ENCODE measurements around the gene GMDS.

Gene GMDS

DNA sequence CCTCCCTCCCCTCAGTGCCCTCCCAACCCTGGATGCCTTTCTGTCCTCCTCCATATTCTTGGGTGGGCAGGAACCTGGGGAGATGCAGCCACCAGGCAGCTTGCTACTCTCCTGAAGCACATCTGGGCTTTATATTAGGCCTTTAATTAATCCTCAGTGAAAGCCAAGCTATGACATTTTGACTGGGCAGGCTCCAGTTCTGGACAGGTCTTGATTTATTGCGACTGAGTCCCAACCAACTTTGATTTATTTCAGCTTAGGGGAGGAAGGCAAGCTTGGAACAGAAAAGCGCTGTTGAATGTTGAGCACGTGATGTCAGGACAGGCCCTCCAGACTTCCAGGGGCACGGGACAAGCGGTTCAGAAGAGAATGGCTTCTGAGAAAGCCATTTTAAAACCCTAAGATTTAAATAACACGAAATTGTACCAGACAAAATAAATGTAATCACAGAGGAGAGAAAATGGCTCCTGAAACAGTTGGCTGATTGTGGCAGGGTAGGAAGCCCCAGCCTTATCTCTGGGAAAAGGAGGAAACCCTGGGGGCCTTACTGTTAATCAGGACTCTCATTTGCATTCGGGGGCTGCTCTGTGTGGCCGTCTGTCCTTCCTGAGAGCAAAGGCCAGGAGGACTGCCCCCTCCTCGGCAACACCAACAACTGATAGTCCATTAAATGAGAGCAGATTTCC lies 341.5 kb downstream of the GMDS start:
- H3K36me3 ChIP-seq (ENCODE audit: insufficient read depth, low read length), result no peaks in the 10 kb centered on the region
- no peaks in the 10 kb centered on the region for H4K20me1 ChIP-seq (ENCODE audit: insufficient read depth, low read length)
- no peaks in the 10 kb centered on the region for H3K79me2 ChIP-seq (ENCODE audit: insufficient read depth, low read length)
- no peaks in the 10 kb centered on the region for H3K27me3 ChIP-seq (ENCODE audit: insufficient read depth, low read length, poor library complexity)
- no peak overlapping the region for H3K4me3 ChIP-seq (ENCODE audit: low read depth in 1 of 2, low read length in 2 of 2)
- no peak for DNase-seq
- TF ChIP-seq, protein P1, sequence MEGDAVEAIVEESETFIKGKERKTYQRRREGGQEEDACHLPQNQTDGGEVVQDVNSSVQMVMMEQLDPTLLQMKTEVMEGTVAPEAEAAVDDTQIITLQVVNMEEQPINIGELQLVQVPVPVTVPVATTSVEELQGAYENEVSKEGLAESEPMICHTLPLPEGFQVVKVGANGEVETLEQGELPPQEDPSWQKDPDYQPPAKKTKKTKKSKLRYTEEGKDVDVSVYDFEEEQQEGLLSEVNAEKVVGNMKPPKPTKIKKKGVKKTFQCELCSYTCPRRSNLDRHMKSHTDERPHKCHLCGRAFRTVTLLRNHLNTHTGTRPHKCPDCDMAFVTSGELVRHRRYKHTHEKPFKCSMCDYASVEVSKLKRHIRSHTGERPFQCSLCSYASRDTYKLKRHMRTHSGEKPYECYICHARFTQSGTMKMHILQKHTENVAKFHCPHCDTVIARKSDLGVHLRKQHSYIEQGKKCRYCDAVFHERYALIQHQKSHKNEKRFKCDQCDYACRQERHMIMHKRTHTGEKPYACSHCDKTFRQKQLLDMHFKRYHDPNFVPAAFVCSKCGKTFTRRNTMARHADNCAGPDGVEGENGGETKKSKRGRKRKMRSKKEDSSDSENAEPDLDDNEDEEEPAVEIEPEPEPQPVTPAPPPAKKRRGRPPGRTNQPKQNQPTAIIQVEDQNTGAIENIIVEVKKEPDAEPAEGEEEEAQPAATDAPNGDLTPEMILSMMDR (IDR thresholded peaks at IDR 0.05; ENCODE audit: borderline replicate concordance, extremely low read depth, low read length, poor library complexity, severe bottlenecking), result no peak
- TF ChIP-seq EZH2 (IDR thresholded peaks at IDR 0.05; ENCODE audit: borderline replicate concordance, low read depth, low read length, severe bottlenecking), result no peak
- no peak overlapping the region for H3K9ac ChIP-seq (ENCODE audit: low read depth, low read length)
- H3K27ac ChIP-seq (ENCODE audit: low read length), result no peak overlapping the region
- H3K9me3 ChIP-seq (ENCODE audit: insufficient read depth, low read length, severe bottlenecking), result no peaks in the 10 kb centered on the region
- no peak overlapping the region for H2AFZ ChIP-seq (ENCODE audit: low read depth, low read length)
- no peak for ATAC-seq (ENCODE audit: insufficient read depth, low read depth)
- H3K4me1 ChIP-seq (ENCODE audit: insufficient read depth, low read length), result no peaks in the 10 kb centered on the region
- H3K4me2 ChIP-seq (ENCODE audit: insufficient read depth, low read length), result no peak overlapping the region

DNA sequence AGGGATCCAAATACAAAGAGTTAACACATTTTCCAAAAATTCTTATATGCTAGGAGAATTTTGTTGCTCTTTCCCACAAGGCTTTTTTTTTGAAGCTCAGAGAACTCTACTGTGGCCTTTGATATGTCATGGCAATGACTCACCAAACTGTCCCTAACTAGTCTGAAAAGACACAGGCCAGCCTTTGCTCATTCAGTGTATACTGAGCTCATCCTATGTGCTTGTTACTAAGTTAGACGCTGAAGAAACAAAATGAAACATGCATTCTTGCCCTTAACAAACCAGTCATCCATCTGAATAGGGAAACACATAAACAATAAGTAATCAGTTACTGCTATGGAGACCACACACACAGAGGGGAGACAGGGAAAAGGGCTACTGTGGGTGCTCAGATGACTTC lies 343.8 kb downstream of the GMDS start:
- no peak overlapping the region for H3K27ac ChIP-seq (ENCODE audit: low read length)
- no peak for TF ChIP-seq EZH2 (IDR thresholded peaks at IDR 0.05; ENCODE audit: borderline replicate concordance, low read depth, low read length, severe bottlenecking)
- TF ChIP-seq, protein P1 (IDR thresholded peaks at IDR 0.05; ENCODE audit: borderline replicate concordance, extremely low read depth, low read length, poor library complexity, severe bottlenecking), result no peak
- no peak overlapping the region for H3K4me2 ChIP-seq (ENCODE audit: insufficient read depth, low read length)
- H3K4me3 ChIP-seq (ENCODE audit: low read depth in 1 of 2, low read length in 2 of 2), result no peak overlapping the region
- H3K79me2 ChIP-seq (ENCODE audit: insufficient read depth, low read length), result no peaks in the 10 kb centered on the region
- H4K20me1 ChIP-seq (ENCODE audit: insufficient read depth, low read length), result no peaks in the 10 kb centered on the region; the same call in 1 of the 2 replicates
- H3K27me3 ChIP-seq (ENCODE audit: insufficient read depth, low read length, poor library complexity), result no peaks in the 10 kb centered on the region
- no peaks in the 10 kb centered on the region for H3K4me1 ChIP-seq (ENCODE audit: insufficient read depth, low read length)
- no peak for ATAC-seq (ENCODE audit: insufficient read depth, low read depth)
- H3K36me3 ChIP-seq (ENCODE audit: insufficient read depth, low read length), result no peaks in the 10 kb centered on the region
- no peaks in the 10 kb centered on the region for H3K9me3 ChIP-seq (ENCODE audit: insufficient read depth, low read length, severe bottlenecking)
- no peak overlapping the region for H3K9ac ChIP-seq (ENCODE audit: low read depth, low read length)
- DNase-seq, result no peak
- H2AFZ ChIP-seq (ENCODE audit: low read depth, low read length), result no peak overlapping the region

DNA sequence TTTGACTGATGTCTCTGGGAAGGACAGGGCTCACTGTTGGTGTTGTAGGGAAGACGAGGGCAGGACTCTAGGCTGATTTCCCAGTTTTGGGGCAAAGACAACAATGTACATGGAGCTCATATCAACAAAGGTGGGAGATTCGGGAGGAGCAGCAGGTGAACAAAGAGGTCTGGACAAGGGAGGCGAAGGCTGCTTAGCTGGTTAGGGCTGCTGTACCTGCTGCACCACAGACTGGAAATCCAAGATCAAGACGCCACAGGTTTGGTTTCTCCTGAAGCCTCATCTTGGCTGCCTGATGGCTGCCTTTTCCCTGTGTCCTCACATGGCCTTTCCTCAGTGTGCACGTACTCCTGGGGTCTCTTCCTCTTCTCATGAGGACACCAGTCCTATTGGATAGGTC lies 348.5 kb downstream of the GMDS start:
- H3K4me3 ChIP-seq (ENCODE audit: low read depth in 1 of 2, low read length in 2 of 2), result no peak overlapping the region
- no peaks in the 10 kb centered on the region for H3K36me3 ChIP-seq (ENCODE audit: insufficient read depth, low read length)

More for the DNA sequence above, 348.5 kb downstream of the GMDS start:
- Histone ChIP-seq H3K79me2 (ENCODE audit: insufficient read depth, low read length) (no peaks in the 10 kb centered on the region), H3K4me1 (ENCODE audit: insufficient read depth, low read length) (no peaks in the 10 kb centered on the region), H3K9me3 (ENCODE audit: insufficient read depth, low read length, severe bottlenecking) (no peaks in the 10 kb centered on the region), H3K9ac (ENCODE audit: low read depth, low read length) (no peak overlapping the region), H3K27ac (ENCODE audit: low read length) (no peak overlapping the region), H2AFZ (ENCODE audit: low read depth, low read length) (no peak overlapping the region), H3K27me3 (ENCODE audit: insufficient read depth, low read length, poor library complexity) (no peaks in the 10 kb centered on the region), H3K4me2 (ENCODE audit: insufficient read depth, low read length) (no peak overlapping the region), H4K20me1 (ENCODE audit: insufficient read depth, low read length) (no peaks in the 10 kb centered on the region; the same call in 1 of the 2 replicates)
- ATAC-seq (ENCODE audit: insufficient read depth, low read depth), result no peak
- no peak for DNase-seq
- no peak for TF ChIP-seq EZH2 (IDR thresholded peaks at IDR 0.05; ENCODE audit: borderline replicate concordance, low read depth, low read length, severe bottlenecking)
- TF ChIP-seq, protein P1 (IDR thresholded peaks at IDR 0.05; ENCODE audit: borderline replicate concordance, extremely low read depth, low read length, poor library complexity, severe bottlenecking), result no peak

Data from DND-41 (cell line).